Measurements from ENCODE around the gene NMT1. TPM values are rescaled to one million over a fixed set of nuclear protein-coding genes. Genes with fewer than 3 reads are reported as not detected.

The NMT1 gene
- total RNA-seq, 1 experiment from 2014 or later, result 89.7 TPM

DNA sequence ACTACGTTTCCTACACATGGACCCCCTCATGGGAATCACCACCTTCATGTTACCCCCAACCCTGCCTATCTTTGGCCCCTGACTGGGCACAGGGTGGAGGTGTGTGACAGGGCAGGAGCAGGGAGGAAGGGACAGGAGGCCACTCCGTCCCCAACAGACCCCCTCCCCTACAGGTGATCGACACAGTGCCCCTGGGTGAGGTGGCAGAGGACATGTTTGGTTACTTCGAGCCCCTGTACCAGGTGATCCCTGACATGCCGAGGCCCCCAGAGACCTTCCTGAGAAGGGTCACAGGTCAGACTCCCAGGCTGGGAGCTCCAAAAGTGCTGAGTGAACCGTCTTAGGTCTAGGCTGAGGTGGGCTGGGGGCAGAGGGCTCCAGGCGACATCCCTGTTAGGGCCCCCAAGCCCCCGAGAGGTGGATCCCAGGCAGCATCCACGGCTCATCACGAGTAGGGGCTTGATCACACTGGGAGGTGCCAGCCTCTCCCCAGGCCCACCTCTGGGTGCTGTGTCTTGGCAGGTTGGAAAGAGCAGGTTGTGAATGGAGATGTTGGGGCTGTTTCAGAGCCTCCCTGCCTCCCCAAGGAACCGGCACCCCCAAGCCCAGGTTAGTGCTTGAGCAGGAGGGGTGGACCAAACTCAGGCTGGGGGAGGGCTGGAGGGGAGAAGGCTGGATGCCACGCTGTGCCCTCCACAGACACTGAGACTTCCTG lies 75.9 kb downstream of the NMT1 start:
- Mint-ChIP-seq H3K27me3 (ENCODE audit: insufficient read depth, unreplicated experiment) (no peaks in the 10 kb centered on the region), H3K9me3 (ENCODE audit: unreplicated experiment) (no peaks in the 10 kb centered on the region), H3K27ac (ENCODE audit: low read depth, unreplicated experiment) (no peak overlapping the region), H3K4me1 (ENCODE audit: insufficient read depth, unreplicated experiment) (peaks cover 5% of the 10 kb centered on the region), H3K4me3 (ENCODE audit: unreplicated experiment) (peak overlapping the region; percentile 79), H3K36me3 (ENCODE audit: insufficient read depth, unreplicated experiment) (peaks cover 4% of the 10 kb centered on the region)
- no peak for DNase-seq (ENCODE audit: unreplicated experiment)
- intact Hi-C loops (cut with micrococcal nuclease), result loop anchor here (5.0 kb wide), 1 partner anchor 715 kb away; no protein-coding TSS in a partner anchor
- ChIA-PET POLR2A (interaction anchor here (0.6 to 4.8 kb wide), 3 partner anchors 13 to 28 kb away, joined by 4 to 115 read pairs (median 27); partner anchors contain the start of genes HEXIM1 and HEXIM2), CTCF (interaction anchor here (0.8 to 4.9 kb wide), 10 partner anchors 14 to 252 kb away, joined by 3 to 88 read pairs (median 18); partner anchors contain the start of genes FMNL1 and HEXIM1)
- BruUV-seq (replicated peaks), result no TSS peak
- TF ChIP-seq, protein P1, sequence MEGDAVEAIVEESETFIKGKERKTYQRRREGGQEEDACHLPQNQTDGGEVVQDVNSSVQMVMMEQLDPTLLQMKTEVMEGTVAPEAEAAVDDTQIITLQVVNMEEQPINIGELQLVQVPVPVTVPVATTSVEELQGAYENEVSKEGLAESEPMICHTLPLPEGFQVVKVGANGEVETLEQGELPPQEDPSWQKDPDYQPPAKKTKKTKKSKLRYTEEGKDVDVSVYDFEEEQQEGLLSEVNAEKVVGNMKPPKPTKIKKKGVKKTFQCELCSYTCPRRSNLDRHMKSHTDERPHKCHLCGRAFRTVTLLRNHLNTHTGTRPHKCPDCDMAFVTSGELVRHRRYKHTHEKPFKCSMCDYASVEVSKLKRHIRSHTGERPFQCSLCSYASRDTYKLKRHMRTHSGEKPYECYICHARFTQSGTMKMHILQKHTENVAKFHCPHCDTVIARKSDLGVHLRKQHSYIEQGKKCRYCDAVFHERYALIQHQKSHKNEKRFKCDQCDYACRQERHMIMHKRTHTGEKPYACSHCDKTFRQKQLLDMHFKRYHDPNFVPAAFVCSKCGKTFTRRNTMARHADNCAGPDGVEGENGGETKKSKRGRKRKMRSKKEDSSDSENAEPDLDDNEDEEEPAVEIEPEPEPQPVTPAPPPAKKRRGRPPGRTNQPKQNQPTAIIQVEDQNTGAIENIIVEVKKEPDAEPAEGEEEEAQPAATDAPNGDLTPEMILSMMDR (IDR thresholded peaks at IDR 0.05; ENCODE audit: unreplicated experiment), result no peak

DNA sequence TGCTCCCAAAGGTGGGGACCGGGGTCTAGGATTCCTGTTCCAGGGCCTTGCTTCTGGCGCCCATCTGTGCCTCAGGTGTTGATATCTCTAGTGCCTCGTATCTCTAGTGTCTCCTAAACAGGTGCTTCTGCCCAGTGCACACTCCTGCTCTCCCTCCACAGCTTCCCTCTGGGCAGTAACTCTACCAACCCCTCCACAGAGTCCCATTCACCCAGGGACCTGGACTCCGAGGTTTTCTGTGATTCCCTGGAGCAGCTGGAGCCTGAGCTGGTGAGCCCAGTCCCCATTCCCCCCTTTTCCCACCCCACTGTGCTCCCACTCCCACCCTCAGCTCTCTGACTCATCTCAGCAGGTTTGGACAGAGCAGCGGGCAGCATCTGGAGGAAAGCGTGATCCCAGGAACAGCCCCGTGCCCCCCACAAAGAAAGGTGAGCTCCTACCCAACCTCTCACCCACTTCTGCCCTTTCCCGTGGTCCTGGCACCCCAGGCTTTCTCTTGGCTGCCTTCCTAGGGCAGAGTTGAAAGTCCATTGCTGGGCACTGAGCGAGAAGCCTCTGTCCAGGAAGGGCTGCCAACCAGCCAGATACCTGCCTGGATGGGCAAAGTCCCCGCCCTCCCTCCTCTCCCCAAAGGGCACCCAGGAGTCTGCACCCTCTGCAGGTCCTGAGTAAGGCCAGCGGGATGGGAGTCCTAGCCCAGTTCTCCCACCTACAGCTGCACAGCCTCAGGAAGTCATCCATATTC lies 76.6 kb downstream of the NMT1 start:
- peaks cover 4% of the 10 kb centered on the region for H3K36me3 Mint-ChIP-seq (ENCODE audit: insufficient read depth, unreplicated experiment)
- TF ChIP-seq, protein P1 (IDR thresholded peaks at IDR 0.05; ENCODE audit: unreplicated experiment), result no peak
- H3K27me3 Mint-ChIP-seq (ENCODE audit: insufficient read depth, unreplicated experiment), result no peaks in the 10 kb centered on the region
- ChIA-PET CTCF (interaction anchor here (0.5 to 3.9 kb wide), 5 partner anchors 13 to 259 kb away, joined by 3 to 88 read pairs (median 4); partner anchors contain the start of gene HEXIM1), POLR2A (interaction anchor here (0.6 to 4.0 kb wide), 2 partner anchors 23 to 27 kb away, joined by 4 to 27 read pairs; partner anchors contain the start of gene HEXIM2)
- no peak for DNase-seq (ENCODE audit: unreplicated experiment)
- no TSS peak for BruUV-seq (replicated peaks)
- H3K27ac Mint-ChIP-seq (ENCODE audit: low read depth, unreplicated experiment), result no peak overlapping the region
- peaks cover 5% of the 10 kb centered on the region for H3K4me1 Mint-ChIP-seq (ENCODE audit: insufficient read depth, unreplicated experiment)
- intact Hi-C loops (cut with micrococcal nuclease), result loop anchor here (5.0 kb wide), 1 partner anchor 715 kb away; no protein-coding TSS in a partner anchor
- H3K9me3 Mint-ChIP-seq (ENCODE audit: unreplicated experiment), result no peaks in the 10 kb centered on the region
- no peak overlapping the region for H3K4me3 Mint-ChIP-seq (ENCODE audit: unreplicated experiment)

DNA sequence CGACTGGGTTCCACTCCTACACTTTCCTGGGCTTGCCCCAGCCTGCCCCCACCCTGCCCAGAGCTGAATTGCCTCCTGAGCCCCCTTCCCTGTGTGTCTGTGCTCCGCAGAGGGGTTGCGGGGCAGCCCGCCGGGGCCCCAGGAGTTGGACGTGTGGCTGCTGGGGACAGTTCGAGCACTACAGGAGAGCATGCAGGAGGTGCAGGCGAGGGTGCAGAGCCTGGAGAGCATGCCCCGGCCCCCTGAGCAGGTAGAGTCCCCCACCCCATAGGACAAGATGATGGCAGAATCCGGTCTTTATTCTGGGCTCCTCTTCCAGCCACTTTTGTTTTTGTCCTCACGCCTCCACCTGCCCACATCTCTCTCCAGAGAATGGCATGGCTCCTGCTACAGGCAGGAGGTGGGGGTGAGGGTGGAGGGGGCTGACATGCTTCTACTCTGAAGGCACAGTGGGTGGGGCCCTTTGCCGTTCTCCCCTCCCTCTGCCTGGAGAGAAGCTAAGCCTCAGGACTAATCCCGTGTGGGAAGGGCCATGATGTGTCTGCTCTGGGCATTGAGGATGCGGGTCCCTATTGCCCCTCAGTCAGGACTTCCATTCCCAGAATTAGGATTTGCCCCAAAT lies 77.9 kb downstream of the NMT1 start:
- Mint-ChIP-seq H3K36me3 (ENCODE audit: insufficient read depth, unreplicated experiment) (peaks cover 4% of the 10 kb centered on the region), H3K4me1 (ENCODE audit: insufficient read depth, unreplicated experiment) (peaks cover 5% of the 10 kb centered on the region), H3K27me3 (ENCODE audit: insufficient read depth, unreplicated experiment) (no peaks in the 10 kb centered on the region), H3K27ac (ENCODE audit: low read depth, unreplicated experiment) (no peak overlapping the region), H3K9me3 (ENCODE audit: unreplicated experiment) (no peaks in the 10 kb centered on the region), H3K4me3 (ENCODE audit: unreplicated experiment) (no peak overlapping the region)
- TF ChIP-seq, protein P1 (IDR thresholded peaks at IDR 0.05; ENCODE audit: unreplicated experiment), result no peak
- no peak for DNase-seq (ENCODE audit: unreplicated experiment)
- ChIA-PET POLR2A (interaction anchor here (0.7 to 1.4 kb wide), 5 partner anchors 8 to 37 kb away, joined by 3 to 15 read pairs (median 3); partner anchors contain the start of genes HEXIM1 and HEXIM2), CTCF (interaction anchor here (0.8 to 2.4 kb wide), 5 partner anchors 10 to 97 kb away, joined by 3 to 19 read pairs (median 5); no protein-coding TSS in a partner anchor)
- intact Hi-C loops (cut with micrococcal nuclease), result loop anchor here (5.0 kb wide), 1 partner anchor 713 kb away; no protein-coding TSS in a partner anchor
- BruUV-seq (replicated peaks), result no TSS peak
